Activated CD4-positive, alpha-beta T cell treated with anti-CD3 and anti-CD28 coated beads for 24 hours (primary cell): Measurements from ENCODE around the gene PSME4.
"Not testable (repeated sequence)": the region's sequence is repeated elsewhere in the genome, so short reads cannot be mapped to it uniquely, and the experiment has no call there.

Experiments
- DNase-seq, 2 donors: peaks; one replicate each; pipeline ENCODE4 v3.0.0-alpha.2; 2020; ENCODE audit warnings: low read depth in 2 of 2

Gene PSME4

DNA sequence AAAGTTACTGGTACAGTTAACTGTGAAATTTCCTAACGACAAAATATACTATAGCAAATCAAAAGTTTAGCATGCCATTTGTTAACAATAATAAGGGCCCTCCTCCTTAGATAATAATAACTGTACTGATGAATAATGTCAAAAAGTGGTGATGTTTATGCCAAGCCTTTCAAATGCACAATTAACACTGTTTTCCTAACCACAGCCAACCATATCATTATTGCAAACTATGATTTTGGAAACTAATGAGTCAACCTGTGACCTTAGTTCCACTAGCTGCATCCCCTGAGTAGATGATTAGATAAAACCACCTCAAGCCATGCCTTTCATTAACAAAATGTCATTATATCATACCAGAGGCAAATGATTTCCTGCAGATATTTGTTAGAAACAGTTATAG lies 85.9 kb downstream of the PSME4 start:
- no peak for DNase-seq

DNA sequence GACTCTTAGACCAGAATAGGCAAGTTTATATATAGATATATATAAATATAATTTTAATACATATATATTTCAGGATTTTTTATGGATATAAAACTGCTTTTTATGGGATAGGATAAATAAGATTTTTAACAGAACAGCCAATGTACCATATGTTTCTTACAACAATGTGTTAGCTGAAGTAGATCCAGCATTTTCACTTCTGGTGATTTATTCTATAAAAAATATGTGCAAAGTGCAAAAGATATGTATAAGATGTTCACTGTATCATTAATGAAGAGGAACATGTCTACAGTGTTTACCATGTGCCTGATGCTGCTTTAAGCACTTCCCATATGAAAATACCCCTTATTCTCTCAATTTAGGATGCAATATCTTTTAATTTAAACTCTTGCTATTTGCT lies 88.8 kb downstream of the PSME4 start:
- no peak for DNase-seq

DNA sequence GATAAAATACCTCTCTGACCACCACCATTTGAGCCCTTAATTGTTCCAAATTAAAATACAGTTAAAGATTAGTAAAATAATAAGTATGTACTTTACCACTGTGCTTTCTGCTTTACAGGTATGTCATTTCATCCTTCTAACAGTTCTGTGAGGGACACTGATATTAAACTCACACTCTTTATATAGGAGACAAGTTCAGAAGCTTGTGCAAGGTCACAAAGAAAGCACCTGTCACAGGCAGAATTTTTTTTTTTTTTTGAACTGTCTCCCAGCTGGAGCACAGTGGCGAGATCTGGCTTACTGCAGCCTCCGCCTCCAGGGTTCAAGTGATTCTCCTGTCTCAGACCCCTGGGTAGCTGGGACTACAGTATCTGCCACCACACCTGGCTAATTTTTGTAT lies 89.4 kb downstream of the PSME4 start:
- no peak for DNase-seq

DNA sequence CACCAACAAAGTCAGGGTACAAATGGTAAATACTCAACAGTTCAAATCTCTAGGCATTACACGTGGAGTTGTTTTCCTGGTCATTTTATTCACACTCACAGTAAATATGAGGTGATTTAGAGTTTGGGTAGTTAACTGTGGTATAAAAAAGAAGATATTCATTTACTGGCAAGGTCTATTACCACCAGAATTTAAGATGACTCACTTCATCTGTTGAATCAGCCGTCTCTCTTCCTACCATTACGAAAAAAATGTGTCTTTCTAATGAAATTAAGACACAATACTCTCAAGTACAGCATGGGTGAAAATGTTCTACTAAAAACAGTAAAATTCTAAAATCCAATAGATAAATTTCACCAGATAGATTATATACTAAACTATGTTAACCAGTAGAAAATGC lies 90.0 kb downstream of the PSME4 start:
- no peak for DNase-seq

DNA sequence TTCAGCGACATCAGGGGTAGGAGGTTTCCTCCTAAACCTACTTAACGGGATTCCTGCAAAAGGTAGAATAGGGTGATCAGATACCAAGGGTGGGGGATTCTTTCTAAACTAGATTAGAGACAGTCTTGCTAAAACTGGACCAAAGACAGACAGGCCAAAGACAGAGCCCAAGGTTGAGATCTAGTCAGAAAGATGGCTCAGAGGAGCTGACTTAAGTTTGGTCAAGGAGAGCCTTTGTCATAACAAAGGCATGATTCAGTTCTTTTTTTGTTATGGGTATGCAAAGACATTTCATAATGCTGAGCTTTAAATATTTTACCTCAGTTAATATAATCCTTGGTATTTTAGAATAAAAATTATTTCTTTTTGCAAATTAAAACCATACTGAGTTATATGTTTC lies 93.2 kb downstream of the PSME4 start:
- DNase-seq, result no peak

DNA sequence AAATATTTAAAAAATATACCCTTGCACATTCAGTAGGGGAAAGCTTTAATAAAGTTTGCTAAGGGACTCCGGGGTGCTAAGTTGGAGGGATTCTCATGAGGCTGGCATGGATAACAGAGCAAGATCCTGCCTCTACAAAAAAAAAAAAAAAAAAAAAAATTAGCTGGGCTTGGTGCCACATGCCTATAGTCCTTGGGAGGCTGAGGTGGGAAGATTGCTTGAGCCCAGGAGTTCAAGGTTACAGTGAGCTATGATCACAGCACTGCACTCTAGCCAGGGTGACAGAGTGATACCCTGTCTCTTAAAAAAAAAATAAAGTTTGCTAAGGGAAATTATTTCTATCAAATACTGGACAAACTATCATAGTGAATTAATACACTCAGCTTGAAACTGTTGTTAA lies 93.7 kb downstream of the PSME4 start:
- no peak for DNase-seq

DNA sequence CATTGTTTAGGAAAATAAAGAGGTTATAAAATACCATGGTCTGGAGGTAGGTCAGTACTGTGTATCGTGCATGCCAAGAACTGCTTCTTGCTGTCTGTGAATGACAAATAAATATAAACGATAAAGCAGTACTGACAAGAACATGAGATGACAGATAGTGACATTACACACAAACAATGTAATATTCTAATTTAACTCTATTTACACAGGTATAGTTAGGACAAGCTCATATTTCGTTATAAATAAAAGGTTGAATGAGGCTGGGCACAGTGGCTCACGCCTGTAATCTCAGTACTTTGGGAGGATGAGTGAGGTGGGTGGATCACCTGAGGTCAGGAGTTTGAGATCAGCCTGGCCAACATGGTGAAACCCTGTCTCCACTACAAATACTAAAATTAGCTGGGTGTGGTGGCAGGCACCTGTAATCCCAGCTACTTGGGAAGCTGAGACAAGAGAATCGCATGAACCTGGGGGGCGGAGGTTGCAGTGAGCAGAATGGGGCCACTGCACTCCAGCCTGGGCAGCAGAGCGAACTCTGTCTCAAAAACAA lies 96.3 kb downstream of the PSME4 start:
- no peak for DNase-seq

DNA sequence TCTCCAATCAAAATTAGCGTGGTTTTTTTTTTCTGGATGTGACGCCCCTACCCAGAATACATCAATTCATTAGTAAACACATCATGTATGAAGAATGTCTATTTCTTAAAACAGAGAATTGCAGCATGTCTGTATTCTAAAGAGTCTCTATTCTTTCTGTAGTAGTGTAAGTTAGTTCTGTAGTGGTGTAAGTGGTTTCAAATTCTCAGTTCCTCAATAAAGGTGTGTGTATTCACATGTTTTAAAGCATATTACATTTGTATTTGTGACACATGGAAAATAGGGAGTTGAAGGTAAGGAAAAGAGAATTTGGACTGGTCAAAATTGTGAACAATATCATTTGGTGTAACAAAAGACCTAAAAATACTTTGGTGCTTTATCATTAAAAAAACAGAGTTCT lies 103.0 kb downstream of the PSME4 start:
- DNase-seq, result no peak

DNA sequence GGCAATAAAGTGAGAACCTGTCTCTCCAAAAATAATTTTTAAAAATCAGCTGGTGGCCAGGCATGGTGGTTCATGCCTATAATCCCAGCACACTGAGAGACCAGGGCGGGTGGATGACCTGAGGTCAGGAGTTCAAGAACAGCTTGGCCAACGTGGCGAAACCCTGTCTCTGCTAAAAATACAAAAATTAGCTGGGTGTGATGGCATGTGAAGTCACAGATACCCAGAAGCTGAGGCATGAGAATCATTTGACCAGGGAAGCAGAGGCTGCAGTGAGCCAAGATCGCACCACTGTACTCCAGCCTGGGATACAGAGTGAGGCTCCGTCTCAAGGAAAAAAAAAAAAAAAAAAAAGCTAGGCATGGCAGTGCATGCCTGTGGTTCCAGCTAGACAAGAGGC lies 103.6 kb downstream of the PSME4 start:
- no peak for DNase-seq

DNA sequence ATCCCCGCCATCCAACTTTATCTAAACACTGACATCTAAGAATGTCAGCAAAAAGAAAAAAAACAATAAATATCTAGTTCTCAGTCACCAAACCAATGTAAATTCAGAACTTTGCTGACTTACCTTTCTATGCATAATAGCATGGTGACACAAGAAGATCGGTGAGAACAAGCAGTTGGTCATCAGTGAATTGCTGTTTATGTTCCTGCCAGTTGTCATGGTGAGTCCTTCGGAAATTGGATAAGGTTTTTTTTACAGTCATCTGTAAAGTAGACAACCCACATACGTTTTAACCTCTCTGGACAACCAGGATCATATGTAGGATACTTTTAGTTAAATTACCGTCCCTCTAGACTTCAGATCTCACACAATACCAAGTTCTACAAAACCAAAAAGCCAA lies 104.8 kb downstream of the PSME4 start:
- no peak for DNase-seq

DNA sequence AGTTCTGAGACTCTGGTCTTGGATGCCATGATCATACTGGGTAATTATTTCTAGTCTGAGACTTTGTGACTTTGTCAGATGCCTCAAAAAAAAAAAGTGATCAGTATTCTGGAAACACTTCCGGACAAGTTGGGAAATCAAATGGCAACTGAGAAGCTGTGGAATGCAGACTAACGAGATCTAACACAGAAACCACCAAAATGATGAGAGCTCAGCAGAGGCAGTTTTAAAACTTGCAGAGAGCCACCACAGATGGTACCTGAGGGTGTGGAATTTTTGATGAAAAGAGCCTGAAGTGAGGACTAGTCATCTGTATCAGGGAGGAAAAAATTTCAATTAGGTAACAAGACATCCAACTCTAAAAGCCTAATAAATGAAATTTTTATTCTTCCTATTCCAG lies 105.5 kb downstream of the PSME4 start:
- no peak for DNase-seq

DNA sequence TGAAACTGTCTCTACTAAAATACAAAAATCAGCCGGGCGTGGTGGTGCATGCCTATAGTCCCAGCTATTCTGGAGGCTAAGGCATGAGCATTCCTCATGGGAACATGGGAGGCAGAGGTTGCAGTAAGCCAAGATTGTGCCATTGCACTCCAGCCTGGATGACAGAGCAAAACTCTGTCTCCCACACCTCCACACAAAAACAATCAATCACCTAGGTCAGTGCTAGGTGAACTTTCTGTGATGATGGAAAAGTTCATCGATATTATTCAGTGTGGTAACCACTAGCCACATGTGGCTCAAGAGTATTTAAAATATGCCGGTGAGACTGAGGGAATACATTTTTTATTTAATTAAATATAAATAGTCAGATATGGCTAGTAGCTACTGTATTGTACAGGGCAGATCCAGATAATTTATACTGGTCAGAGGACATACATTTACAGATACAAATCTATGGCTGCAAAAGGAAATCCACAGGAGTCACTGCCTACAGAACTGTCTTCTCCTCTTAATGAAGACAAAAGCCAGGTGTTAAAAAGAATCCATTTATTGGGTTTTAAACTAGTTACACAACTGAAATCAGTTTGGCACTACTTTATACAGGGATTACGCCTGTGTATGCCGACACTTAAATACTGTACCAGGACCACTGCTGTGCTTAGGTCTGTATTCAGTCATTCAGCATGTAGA lies 107.1 kb downstream of the PSME4 start:
- no peak for DNase-seq

DNA sequence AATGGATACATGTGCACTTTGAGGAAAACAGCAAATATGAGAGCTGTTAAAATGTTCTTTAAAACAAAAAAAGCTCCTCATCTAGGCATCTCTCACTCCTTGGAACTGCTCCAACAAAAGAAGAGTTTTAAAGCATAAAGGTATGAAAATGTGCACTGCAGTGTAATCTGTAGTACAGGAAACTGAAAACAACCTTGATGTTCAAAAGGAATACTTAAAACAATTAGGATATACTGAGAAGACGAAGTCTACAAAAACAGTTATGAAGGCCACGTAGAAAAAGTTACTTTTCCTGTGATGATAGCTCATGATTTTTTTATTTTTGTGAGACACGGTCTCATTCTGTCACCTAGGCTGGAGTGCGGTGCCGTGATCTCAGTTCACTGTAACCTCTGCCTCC lies 109.0 kb downstream of the PSME4 start:
- no peak for DNase-seq

DNA sequence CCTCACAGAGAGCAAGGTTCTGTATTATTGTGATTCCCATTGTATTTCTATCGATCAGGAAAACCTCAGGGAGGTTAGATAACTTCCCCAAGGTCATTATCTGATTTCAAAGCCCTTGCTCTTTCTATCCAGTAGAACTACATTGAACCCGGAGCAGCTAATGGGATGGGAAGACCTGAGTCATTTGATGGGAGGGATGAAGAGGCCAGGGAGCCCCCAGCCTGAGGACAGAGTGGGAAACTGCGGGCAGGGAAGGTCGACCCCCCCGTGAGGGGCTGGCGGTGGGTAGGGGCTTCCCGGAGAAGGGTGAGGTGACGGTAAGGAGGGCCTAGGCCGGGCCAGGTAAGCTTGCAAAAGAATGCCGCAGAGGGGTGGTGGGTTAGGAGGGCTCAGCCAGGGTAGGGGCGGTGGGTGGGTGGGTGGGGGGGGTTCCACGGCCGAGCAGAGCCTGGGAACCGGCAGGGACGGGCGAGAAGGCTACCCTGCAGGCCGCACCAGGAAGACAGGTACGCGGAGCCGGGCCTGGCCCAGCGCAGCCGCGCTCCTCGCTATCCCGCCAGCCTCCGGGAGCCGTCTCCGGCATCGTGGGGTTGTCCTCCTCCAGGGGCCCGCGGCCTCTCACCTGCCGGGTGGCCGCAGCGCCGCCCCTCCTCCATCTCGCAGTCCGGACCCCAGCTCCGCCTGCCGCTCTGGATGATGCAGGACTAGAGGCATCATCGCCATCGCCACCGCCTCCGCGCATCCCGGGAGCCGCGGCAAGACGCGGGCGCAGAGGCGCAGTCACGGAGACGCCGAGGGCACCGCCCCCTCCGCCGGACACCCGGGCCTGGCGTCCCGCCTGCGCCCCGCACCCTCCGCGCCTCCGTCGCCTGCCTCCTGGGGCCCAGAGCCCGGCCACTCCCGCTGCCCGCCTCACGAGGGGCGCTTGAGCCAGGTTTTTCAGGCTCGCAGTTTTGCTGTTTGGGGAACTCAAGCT lies 111.3 kb downstream of the PSME4 start, which contains the start of gene GPR75:
TSS of gene GPR75 (minus strand) at position 762 of the 976 bp plus-strand sequence. CDS start 5,211 bp downstream, outside the sequence.
- DNase-seq, result no peak

DNA sequence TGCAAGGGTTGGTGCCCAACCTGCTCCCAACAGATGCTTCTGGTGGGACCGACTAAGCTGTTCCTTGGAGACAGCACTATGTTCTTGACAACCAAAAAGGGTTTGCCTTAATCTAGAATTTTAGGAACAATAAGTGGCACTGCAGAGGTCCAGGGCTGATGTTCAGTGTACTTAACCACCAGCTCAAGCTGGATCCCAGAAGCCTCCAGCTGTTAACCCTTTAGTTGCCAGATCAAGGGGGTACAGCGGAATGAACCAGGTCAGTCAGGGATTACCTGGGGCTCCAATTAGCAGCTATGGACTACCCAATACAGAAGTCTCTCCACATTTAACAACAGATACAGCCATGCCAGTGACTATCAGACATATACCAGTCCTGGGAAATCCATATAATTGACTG lies 114.5 kb downstream of the PSME4 start:
- DNase-seq, result no peak

DNA sequence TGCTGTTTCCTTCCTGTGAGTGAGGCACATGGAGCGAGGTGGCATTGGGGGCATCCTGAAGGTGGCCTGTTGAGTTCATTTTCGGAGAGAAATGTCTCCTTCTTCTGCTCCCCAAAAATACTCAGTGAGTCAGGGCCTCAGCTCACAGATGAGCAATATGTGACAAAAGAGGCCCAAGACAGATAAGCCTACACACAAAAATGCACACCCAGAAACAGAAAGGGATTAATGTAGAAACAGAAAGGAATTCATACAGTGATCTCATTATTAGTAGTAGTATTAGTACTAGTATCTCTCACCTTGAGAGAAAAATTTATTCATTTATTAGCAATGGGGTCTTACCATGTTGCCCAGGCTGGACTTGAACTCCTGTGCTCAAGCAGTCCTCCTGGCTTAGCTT lies 116.1 kb downstream of the PSME4 start:
- no peak for DNase-seq

DNA sequence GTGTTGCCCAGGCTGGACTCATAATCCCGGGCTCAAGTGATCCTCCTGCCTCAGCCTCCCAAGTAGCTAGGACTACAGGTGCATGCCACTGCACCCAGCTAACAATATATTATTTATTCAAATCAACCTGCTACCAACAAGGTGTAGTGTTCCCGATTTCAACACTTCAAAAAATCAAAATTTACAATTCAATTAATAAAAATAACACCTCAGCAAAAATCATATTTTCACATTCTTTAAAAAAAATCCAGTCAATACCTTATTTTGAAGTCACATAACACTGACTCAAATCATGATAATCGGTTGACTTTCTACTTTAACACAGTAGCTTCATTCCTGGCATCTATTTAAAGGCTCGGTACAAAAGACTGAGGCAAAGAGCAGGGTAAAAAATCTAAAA lies 118.3 kb downstream of the PSME4 start:
- no peak for DNase-seq

DNA sequence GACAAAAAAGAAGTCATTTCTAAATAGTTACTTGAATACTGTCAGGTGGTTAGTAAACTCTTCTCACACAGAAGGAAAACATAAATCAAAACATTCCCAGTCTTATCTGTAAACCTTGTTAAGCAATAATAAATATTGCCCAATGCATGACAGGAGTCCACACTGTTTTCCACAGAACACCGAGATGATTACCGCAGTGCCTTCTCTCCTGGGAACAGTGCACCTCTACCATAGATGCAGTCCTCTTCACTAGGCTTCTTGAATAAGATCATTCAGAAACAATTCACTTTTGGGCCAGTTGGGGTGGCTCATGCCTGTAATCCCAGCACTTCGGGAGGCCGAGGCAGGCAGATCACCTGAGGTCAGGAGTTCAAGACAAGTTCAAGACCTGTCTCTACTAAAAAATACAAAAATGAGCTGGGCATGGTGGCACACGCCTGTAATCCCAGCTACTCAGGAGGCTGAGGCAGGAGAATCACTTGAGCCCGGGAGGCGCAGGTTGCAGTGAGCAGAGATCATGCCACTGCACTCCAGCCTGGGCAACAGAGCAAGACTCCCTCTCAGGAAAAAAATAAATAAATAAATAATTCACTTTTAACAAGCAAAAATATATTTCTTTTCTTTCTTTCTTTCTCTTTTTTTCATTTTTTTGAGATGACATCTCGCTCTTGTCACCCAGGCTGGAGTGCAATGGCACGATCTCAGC lies 119.6 kb downstream of the PSME4 start:
- DNase-seq, result not testable (repeated sequence)

DNA sequence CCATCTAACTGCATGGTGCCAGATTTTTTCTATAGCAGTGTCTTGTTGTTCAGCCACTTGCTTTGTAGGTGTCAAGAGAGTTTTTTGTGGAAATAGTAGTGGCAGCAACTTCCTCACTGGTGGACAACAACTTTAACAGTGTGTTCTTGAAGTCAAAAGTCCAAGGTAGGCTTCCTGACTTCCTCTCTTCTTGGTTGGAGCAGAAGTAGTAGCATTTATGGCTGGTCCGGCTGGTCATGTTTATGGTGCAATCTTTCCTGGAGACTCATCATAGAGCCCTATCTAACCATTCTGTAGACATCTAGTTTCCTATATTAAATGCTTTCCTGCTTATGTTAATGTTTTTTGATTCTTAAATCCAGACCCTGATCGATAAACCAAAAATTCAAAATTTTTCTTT lies 122.7 kb downstream of the PSME4 start:
- no peak for DNase-seq

DNA sequence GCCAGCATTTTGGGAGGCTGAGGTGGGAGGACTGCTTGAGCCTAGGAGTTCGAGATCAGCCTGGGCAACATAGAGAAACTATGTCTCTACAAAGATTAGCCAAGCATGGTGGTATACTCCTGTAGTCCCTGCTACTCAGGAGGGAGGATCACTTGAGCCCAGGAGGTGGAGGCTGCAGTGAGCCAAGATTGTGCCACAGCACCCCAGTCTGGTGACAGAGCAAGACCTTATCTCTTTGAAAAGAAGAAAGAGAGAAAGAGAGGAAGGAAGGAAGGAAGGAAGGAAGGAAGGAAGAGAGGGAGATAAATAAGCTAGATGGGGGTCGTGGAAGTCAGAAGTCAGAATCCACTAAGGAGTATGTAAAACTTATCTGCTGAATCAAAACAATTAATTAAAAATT lies 127.2 kb downstream of the PSME4 start:
- no peak for DNase-seq

DNA sequence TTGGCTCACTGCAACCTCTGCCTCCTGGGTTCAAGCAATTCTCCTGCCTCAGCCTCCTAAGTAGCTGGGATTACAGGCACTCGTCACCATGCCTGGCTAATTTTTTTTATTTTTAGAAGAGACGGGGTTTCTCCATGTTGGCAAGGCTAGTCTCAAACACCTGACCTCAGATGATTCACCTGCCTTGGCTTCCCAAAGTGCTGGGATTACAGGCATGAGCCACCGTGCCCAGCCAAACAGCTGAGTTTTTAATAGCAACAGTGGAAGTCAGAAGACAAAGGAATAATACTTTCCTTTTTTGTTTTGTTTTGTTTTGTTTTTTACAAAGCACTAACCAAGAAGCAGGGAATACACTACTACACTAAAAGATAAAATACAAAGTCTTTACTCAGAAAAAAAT lies 127.9 kb downstream of the PSME4 start:
- DNase-seq, result no peak

DNA sequence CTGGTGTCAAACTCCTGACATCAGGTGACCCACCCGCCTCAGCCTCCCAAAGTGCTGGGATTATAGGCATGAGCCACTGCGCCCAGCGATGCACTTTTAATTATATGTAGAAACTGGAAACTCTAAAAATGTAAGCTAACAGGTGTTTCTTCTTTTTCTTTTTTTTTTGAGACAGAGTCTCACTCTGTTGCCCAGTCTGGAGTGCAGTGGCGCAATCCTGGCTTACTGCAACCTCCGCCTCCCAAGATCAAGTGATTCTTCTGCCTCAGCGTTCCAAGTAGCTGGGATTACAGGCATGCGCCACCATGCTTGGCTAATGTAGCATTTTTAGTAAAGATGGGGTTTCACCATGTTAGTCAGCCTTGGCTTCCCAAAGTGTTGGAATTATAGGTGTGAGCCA lies 129.1 kb downstream of the PSME4 start:
- not testable (repeated sequence) for DNase-seq
